ENCODE results near the gene RAB31. TPM values are rescaled to one million over a fixed set of nuclear protein-coding genes. Genes with fewer than 3 reads are reported as not detected.

The RAB31 gene
- total RNA-seq, 4 donors from 2014 or later, result 24.5 to 91.6 (median 70.2) TPM

DNA sequence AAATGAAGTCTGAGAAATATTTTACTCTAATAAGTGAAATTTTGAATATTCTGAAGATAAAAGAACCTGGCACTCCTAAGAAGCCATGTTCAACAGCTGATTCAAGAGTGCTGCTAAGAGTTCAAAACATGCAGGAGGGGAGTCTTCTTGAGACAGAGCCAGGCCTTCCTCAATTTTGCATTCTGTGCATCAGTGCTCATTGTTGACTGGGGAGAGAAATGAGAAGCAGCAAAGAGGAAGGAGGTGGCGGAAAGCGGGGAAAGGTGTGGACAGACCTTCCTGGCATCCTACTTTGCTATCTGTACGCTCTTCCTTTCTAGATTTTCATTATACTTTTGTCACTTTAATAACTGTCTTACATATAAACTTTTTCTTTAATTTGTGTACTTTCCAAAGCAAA is 148.0 kb downstream of the RAB31 start:
- TF ChIP-seq, protein P1, sequence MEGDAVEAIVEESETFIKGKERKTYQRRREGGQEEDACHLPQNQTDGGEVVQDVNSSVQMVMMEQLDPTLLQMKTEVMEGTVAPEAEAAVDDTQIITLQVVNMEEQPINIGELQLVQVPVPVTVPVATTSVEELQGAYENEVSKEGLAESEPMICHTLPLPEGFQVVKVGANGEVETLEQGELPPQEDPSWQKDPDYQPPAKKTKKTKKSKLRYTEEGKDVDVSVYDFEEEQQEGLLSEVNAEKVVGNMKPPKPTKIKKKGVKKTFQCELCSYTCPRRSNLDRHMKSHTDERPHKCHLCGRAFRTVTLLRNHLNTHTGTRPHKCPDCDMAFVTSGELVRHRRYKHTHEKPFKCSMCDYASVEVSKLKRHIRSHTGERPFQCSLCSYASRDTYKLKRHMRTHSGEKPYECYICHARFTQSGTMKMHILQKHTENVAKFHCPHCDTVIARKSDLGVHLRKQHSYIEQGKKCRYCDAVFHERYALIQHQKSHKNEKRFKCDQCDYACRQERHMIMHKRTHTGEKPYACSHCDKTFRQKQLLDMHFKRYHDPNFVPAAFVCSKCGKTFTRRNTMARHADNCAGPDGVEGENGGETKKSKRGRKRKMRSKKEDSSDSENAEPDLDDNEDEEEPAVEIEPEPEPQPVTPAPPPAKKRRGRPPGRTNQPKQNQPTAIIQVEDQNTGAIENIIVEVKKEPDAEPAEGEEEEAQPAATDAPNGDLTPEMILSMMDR (IDR thresholded peaks at IDR 0.05; ENCODE audit: low read depth), result no peak

DNA sequence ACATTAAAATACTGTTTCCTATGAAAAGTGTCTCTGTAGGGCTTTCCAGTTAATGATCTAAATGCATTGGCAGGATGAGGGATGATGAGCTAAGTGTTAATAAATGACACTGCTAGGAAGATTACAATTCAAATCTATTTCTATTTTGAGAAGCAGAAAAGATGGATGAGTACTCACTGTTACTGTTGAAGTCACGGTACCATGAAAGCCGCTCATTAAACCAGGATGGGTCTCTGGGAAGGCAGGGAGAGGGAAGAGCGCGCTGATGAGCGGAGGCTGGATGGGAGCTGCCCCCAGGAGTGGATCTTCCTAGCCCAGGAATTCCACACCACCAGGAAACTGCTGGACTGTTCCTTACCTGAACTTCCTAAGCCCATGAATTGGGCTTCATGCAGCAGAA is 150.5 kb downstream of the RAB31 start:
- TF ChIP-seq, protein P1 (IDR thresholded peaks at IDR 0.05; ENCODE audit: low read depth), result no peak

DNA sequence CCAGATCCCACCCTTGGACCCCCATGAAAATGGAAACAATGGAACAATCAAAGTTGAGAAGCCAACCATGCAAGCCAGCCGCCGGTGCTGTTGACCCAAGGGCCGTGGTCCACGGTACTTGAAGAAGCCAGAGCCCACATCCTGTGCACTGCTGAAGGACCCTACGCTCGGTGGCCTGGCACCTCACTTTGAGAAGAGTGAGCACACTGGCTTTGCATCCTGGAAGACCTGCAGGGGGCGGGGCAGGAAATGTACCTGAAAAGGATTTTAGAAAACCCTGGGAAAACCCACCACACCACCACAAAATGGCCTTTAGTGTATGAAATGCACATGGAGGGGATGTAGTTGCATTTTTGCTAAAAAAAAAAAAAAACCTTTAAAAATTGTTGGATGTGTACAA is 151.1 kb downstream of the RAB31 start:
- TF ChIP-seq, protein P1 (IDR thresholded peaks at IDR 0.05; ENCODE audit: low read depth), result no peak

DNA sequence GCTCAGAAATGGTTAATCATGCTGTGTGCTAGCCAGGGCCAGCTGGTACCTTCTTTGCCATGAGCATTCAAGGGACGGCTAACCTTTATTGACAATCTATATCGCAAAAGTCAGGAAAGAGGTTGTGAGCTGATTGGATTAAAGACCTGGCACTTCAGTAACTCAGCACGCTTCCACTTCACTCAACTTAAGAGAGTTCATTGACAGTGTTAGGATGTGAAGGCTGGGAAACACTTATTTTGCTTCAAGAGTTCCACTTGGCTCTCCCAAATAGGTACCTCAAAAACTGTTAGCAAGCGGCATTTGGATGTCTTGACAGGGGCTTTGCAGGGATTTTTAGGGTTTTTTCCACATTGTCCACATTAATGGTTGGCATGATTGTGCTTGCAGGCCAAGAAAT is 152.6 kb downstream of the RAB31 start:
- TF ChIP-seq, protein P1 (IDR thresholded peaks at IDR 0.05; ENCODE audit: low read depth), result no peak

DNA sequence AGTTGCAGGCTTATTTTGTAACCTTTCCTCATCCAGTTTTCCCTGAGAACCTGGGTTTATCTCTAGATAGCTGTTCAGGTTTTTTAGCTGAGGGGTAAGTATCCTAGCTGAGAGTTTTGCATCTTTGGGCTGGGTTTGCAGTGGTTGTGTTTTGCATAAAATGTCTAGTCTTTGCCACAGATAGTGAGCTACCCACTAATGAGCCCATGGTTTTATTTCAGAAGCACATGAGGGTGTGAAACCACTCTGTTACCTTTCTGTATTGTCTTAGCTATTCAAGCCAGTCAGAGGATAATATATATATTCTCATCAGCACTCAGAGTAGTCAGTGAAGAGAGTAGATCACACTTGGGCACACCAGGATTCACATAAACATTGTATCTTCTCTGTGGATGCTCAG is 153.1 kb downstream of the RAB31 start:
- TF ChIP-seq, protein P1 (IDR thresholded peaks at IDR 0.05; ENCODE audit: low read depth), result no peak

DNA sequence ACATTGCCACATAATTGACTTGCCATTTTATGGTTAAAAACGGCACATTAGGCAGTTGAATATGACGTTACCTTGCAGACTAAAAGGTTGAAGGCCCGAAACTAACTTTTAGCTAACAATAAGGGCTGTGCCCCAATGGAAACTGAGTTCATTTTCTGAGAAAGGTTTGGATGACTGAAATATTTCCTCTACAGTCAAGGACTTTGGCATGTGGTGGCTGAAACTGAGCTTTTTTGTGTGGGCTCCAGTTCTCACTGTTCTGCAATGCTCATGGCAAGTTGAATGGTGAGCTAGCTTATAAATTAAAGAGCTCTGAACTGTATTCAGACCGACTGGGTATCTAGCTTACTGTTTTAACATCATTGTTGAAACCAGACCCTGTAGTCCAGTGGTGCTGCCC is 153.8 kb downstream of the RAB31 start:
- TF ChIP-seq, protein P1 (IDR thresholded peaks at IDR 0.05; ENCODE audit: low read depth), result no peak

DNA sequence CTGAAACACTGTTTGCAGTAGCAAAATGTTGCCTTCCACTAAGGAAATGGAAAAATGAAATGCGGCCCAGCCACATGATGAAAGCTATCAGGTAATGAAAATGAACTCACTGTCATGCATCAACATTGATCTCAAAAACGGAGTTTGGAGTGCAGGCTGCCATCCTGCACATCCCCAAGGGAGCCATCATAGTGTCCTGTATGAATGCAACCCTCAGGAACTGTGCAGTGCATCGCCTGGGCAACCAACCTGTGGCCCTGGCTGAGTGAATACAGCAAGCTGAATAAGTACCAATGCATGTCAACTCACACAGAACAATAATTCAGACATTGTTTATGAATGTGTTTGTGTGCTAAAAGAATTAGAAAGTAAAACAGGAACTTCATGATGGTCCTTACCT is 154.6 kb downstream of the RAB31 start:
- TF ChIP-seq, protein P1 (IDR thresholded peaks at IDR 0.05; ENCODE audit: low read depth), result no peak
